PC-9 (cell line): ENCODE measurements around the gene HOXB3. TPM values are rescaled to one million over a fixed set of nuclear protein-coding genes. Genes with fewer than 3 reads are reported as not detected.

Experiments used
- BruUV-seq: library from RNA; stranded (reverse); fragments of 400-500 nt; replicated peaks from 2 replicates; lab custom pipeline; 2021; lab: Mats Ljungman, UMichigan
- CTCF ChIA-PET: fragments of 300-600 bp; sonication (Branson Sonifier 250); formaldehyde crosslinking; loops from one replicate; lab custom pipeline; 2022; ENCODE audit warnings: antibody characterized with exemption; lab: Charles Lee
- POLR2A ChIA-PET: fragments of 300-600 bp; sonication (Branson Sonifier 250); formaldehyde crosslinking; loops from one replicate; lab custom pipeline; 2022; ENCODE audit warnings: antibody characterized with exemption; ENCODE audit not compliant: unreplicated experiment; lab: Charles Lee
- DNase-seq, 2 experiments: peaks; one replicate each; pipeline versions ENCODE4 v3.0.0 to v3.0.0-alpha.2; 2015 to 2022; ENCODE audit warnings: mixed read lengths in 1 of 2
- H2AFZ ChIP-seq: fragments of 200-600 bp; sonication (generic); 2 replicates; pipeline ENCODE4 v1.8.1; 2017; ENCODE audit warnings: antibody characterized with exemption
- H3F3A ChIP-seq: fragments of 200-600 bp; sonication (generic); 2 replicates; pipeline ENCODE4 v1.8.1; 2017; ENCODE audit warnings: antibody characterized with exemption, mild to moderate bottlenecking, low read depth; ENCODE audit not compliant: insufficient read depth
- H3K27ac ChIP-seq: fragments of 200-600 bp; sonication (generic); 2 replicates; pipeline ENCODE4 v1.6.1; 2016; ENCODE audit warnings: mixed run types
- H3K27me3 ChIP-seq: fragments of 200-600 bp; sonication (generic); 2 replicates; pipeline ENCODE4 v1.6.1; 2016; ENCODE audit warnings: low read depth, mixed run types; ENCODE audit not compliant: insufficient read depth
- H3K36me3 ChIP-seq: fragments of 200-600 bp; sonication (generic); 2 replicates; pipeline ENCODE4 v1.6.1; 2016; ENCODE audit warnings: low read depth, mixed run types
- H3K4me1 ChIP-seq: fragments of 200-600 bp; sonication (generic); replicated peaks from 2 replicates; pipeline ENCODE4 v1.6.1; 2016; ENCODE audit warnings: mixed run types; ENCODE audit not compliant: insufficient read depth
- H3K4me2 ChIP-seq: fragments of 200-600 bp; sonication (generic); 2 replicates; pipeline ENCODE4 v1.6.1; 2017; ENCODE audit warnings: mixed run types
- H3K4me3 ChIP-seq: fragments of 200-600 bp; sonication (generic); 2 replicates; pipeline ENCODE4 v1.6.1; 2016; ENCODE audit warnings: mixed run types
- H3K79me2 ChIP-seq: fragments of 200-600 bp; sonication (generic); 2 replicates; pipeline ENCODE4 v1.6.1; 2017; ENCODE audit warnings: low read depth, mixed run types
- H3K9me2 ChIP-seq: fragments of 200-600 bp; sonication (generic); 2 replicates; pipeline ENCODE4 v1.8.1; 2017; ENCODE audit warnings: mild to moderate bottlenecking; ENCODE audit not compliant: insufficient read depth
- H3K9me3 ChIP-seq: fragments of 200-600 bp; sonication (generic); 2 replicates; pipeline ENCODE4 v1.8.1; 2016; ENCODE audit warnings: low read depth; ENCODE audit not compliant: insufficient read depth
- H4K20me1 ChIP-seq: fragments of 200-600 bp; sonication (generic); 2 replicates; pipeline ENCODE4 v1.8.1; 2017; ENCODE audit not compliant: insufficient read depth
- CTCF ChIP-seq: fragments of 200-600 bp; sonication (generic); conservative IDR thresholded peaks from 2 replicates; pipeline ENCODE4 v1.6.1; 2017; ENCODE audit warnings: mixed run types, antibody characterized with exemption, mild to moderate bottlenecking, moderate library complexity
- EZH2 ChIP-seq: fragments of 200-600 bp; sonication (generic); IDR thresholded peaks from 2 replicates; pipeline ENCODE4 v1.8.0; 2017; ENCODE audit warnings: antibody characterized with exemption, low read depth
- intact Hi-C: fragments of 100-400 bp; cut with micrococcal nuclease; formaldehyde crosslinking; loops from one replicate; pipeline ENCODE4 v1.10.0; 2022; ENCODE audit not compliant: unreplicated experiment
- total RNA-seq: library from RNA; stranded (reverse); gene quantifications from 2 replicates; pipeline ENCODE4 v1.2.3, GENCODE V29; 2021

HOXB3 gene
- total RNA-seq, 1 experiment from 2014 or later = 19.1 TPM

GRCh38 chr17:48551596-48552465, 38.2 kb downstream of the HOXB3 start:
- Histone ChIP-seq H3K27ac (no peak overlapping the region), H3K9me3 (no peaks in the 10 kb centered on the region), H3K79me2 (no peaks in the 10 kb centered on the region), H4K20me1 (no peaks in the 10 kb centered on the region), H3K27me3 (no peaks in the 10 kb centered on the region), H3F3A (peaks cover 3% of the 10 kb centered on the region; the same call in 1 of the 2 replicates), H3K4me1 (no peaks in the 10 kb centered on the region), H2AFZ (no peak overlapping the region), H3K4me2 (no peak overlapping the region), H3K36me3 (no peaks in the 10 kb centered on the region), H3K4me3 (no peak overlapping the region), H3K9me2 (no peaks in the 10 kb centered on the region)
- no peak for TF ChIP-seq EZH2
- no peak for TF ChIP-seq CTCF
- no TSS peak for BruUV-seq
- intact Hi-C loops = no loop called here
- CTCF ChIA-PET = no interaction called here
- no peak for DNase-seq
- POLR2A ChIA-PET = no interaction called here

- no peak for DNase-seq
- Histone ChIP-seq H3K9me3 (no peaks in the 10 kb centered on the region), H3K9me2 (no peaks in the 10 kb centered on the region), H3K4me1 (no peaks in the 10 kb centered on the region), H3K4me3 (no peak overlapping the region), H2AFZ (no peak overlapping the region), H3F3A (peaks cover 7% of the 10 kb centered on the region; the same call in 1 of the 2 replicates), H3K4me2 (no peak overlapping the region), H3K79me2 (no peaks in the 10 kb centered on the region), H3K27ac (no peak overlapping the region), H3K27me3 (no peaks in the 10 kb centered on the region), H4K20me1 (no peaks in the 10 kb centered on the region), H3K36me3 (no peaks in the 10 kb centered on the region)
- intact Hi-C loops = no loop called here
- ChIA-PET CTCF (no interaction called here), POLR2A (no interaction called here)
- TF ChIP-seq EZH2 (no peak), CTCF (no peak)
- no TSS peak for BruUV-seq
Measured at GRCh38 chr17:48551214-48551555, 38.9 kb downstream of the HOXB3 start.

GRCh38 chr17:48550502-48551213, 39.4 kb downstream of the HOXB3 start:
- H2AFZ ChIP-seq = no peak overlapping the region
- no peak overlapping the region for H3K4me3 ChIP-seq
- no peaks in the 10 kb centered on the region for H3K9me3 ChIP-seq
- intact Hi-C loops = no loop called here
- H3K4me2 ChIP-seq = no peak overlapping the region
- H4K20me1 ChIP-seq = no peaks in the 10 kb centered on the region
- DNase-seq = no peak
- peaks cover 7% of the 10 kb centered on the region; the same call in 1 of the 2 replicates for H3F3A ChIP-seq
- TF ChIP-seq CTCF (no peak), EZH2 (no peak)
- CTCF ChIA-PET = no interaction called here
- POLR2A ChIA-PET = no interaction called here
- no peaks in the 10 kb centered on the region for H3K4me1 ChIP-seq
- no peaks in the 10 kb centered on the region for H3K9me2 ChIP-seq
- BruUV-seq = no TSS peak
- H3K27me3 ChIP-seq = no peaks in the 10 kb centered on the region
- no peaks in the 10 kb centered on the region for H3K36me3 ChIP-seq
- H3K79me2 ChIP-seq = no peaks in the 10 kb centered on the region
- no peak overlapping the region for H3K27ac ChIP-seq
